ENCODE results near the gene CDH13. TPM values are rescaled to one million over a fixed set of nuclear protein-coding genes. Genes with fewer than 3 reads are reported as not detected.

The CDH13 gene
- total RNA-seq, 2 donors from 2014 or later: 2.9 TPM; not detected in 1

DNA sequence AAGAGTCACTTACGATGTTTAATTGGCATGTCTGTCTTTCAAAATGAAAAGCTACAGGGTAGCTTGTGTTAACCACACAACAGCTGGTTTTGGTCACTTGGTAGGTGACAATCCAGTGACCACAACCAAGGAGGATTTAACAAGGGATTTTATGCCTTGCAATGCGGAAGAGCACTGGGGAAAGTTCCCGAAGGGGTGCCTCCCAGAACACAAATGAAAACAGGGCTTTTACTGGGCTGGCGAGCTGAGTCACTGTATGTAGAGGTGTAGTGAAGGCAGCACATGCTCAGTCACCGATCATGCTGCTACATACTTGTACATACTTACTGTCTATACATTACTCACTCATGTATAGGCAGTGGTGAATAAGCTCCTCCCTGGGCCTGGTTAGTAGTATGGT lies 483.5 kb downstream of the CDH13 start:
- Histone ChIP-seq H3K27me3 (no peaks in the 10 kb centered on the region), H3K4me1 (no peaks in the 10 kb centered on the region), H3K27ac (no peak overlapping the region), H3K9me3 (no peaks in the 10 kb centered on the region), H3K36me3 (replicated peaks in 1 of 2; ENCODE audit: insufficient read depth in 1 of 2, low read depth in 2 of 2) (no peaks in the 10 kb centered on the region), H3K4me3 (no peak overlapping the region)
- 54 to 68% methylated on average over 5 of the region's 5 CpGs for WGBS, 2 donors
- intact Hi-C loops (cut with DNase I): no loop called here
- TF ChIP-seq POLR2A (IDR thresholded peaks at IDR 0.05): no peak
- TF ChIP-seq, protein P1, sequence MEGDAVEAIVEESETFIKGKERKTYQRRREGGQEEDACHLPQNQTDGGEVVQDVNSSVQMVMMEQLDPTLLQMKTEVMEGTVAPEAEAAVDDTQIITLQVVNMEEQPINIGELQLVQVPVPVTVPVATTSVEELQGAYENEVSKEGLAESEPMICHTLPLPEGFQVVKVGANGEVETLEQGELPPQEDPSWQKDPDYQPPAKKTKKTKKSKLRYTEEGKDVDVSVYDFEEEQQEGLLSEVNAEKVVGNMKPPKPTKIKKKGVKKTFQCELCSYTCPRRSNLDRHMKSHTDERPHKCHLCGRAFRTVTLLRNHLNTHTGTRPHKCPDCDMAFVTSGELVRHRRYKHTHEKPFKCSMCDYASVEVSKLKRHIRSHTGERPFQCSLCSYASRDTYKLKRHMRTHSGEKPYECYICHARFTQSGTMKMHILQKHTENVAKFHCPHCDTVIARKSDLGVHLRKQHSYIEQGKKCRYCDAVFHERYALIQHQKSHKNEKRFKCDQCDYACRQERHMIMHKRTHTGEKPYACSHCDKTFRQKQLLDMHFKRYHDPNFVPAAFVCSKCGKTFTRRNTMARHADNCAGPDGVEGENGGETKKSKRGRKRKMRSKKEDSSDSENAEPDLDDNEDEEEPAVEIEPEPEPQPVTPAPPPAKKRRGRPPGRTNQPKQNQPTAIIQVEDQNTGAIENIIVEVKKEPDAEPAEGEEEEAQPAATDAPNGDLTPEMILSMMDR (IDR thresholded peaks at IDR 0.05): no peak
- ATAC-seq (no peak), DNase-seq (no peak)

DNA sequence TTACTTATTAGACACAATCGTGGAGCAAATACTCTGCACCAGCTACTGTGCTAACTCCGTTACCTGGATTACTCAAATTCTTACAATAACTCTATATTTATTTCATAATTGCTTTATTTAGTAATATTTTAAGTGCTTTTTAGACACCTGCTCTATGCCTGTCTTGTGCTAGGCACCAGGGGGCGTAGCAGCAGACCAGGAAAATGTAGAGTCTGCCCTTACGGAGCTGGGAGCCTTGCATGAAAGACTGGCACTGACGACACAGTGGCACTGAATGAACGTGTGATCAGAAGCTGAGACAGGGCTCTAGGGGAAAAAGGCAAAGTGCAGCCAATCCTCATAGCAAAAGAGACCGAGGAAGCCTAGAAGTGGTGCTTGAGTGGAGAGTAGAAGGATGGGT lies 486.5 kb downstream of the CDH13 start:
- Histone ChIP-seq H3K4me1 (no peaks in the 10 kb centered on the region), H3K36me3 (replicated peaks in 1 of 2; ENCODE audit: insufficient read depth in 1 of 2, low read depth in 2 of 2) (no peaks in the 10 kb centered on the region), H3K4me3 (no peak overlapping the region), H3K9me3 (no peaks in the 10 kb centered on the region), H3K27me3 (no peaks in the 10 kb centered on the region), H3K27ac (no peak overlapping the region)
- ATAC-seq (no peak), DNase-seq (peak in 2 of 4 donors; percentile 21 to 35)
- TF ChIP-seq POLR2A (IDR thresholded peaks at IDR 0.05): no peak
- TF ChIP-seq, protein P1 (IDR thresholded peaks at IDR 0.05): peak in 6 of 7 experiments; percentile 23 to 50 (median 36)
- 9 to 14% methylated on average over 7 of the region's 7 CpGs for WGBS, 2 donors
- intact Hi-C loops (cut with DNase I): no loop called here

DNA sequence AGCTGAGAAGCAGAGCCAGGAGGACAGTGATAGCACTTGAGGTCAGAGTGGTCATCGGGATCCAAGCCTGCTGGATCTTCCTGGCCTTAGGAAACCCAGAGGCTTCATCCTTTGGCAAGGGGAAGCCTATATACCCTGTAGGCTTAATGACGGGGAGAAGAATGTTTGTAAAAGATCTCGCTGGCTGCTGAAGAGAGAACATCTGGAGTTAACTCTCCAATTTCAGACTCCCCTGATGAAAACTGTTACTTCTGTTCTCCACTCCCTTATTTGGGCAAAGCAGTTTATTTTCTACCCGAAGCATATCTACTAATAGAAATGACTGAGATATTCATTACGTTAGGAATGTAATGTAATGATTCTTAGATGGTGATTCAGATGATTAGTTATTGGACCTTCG lies 487.0 kb downstream of the CDH13 start:
- Histone ChIP-seq H3K27me3 (no peaks in the 10 kb centered on the region), H3K9me3 (no peaks in the 10 kb centered on the region), H3K4me1 (no peaks in the 10 kb centered on the region), H3K4me3 (no peak overlapping the region), H3K36me3 (replicated peaks in 1 of 2; ENCODE audit: insufficient read depth in 1 of 2, low read depth in 2 of 2) (no peaks in the 10 kb centered on the region), H3K27ac (no peak overlapping the region)
- ATAC-seq (no peak), DNase-seq (no peak)
- TF ChIP-seq, protein P1 (IDR thresholded peaks at IDR 0.05): no peak
- no peak for TF ChIP-seq POLR2A (IDR thresholded peaks at IDR 0.05)
- intact Hi-C loops (cut with DNase I): no loop called here
- 44 to 54% methylated on average over 6 of the region's 6 CpGs for WGBS, 2 donors

DNA sequence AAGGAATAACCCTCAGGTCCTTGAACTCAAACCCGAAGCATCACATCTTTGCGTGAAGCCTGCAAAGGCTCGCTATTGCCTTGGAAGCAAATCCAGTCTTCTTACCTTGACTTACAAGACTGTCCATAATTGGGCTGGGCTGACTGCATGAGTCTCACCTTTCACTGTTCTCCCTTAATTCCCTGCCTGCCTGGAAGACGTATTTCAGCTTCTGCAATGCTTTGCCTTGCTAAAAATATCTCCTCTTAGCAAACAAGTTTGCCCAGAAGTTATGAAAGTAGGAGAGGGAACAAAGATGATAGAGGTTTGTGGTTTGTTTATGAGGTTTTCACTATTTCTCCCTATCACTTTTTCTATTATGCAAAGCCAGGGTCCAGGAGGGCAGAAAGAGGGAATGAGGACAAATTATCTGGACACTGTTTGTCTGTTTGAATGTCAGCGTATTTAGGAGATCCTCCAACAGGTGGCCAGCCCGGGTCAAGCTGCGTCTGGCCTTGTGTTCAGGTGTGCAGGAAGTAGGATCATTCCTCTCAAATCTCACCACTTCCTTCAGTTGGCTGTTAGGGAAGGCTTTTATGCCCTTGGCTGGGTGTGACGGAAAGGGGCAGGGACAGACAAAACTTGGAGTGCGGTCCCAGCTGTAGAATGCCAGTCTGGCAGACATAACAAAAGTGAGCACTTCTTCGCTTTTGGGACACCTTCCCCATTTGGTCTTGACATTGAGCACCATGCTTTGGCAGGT lies 488.9 kb downstream of the CDH13 start:
- DNase-seq (no peak), ATAC-seq (no peak)
- no peaks in the 10 kb centered on the region for H3K27me3 ChIP-seq
- no peak overlapping the region for H3K27ac ChIP-seq
- WGBS, 2 donors: 55 to 63% methylated on average over 10 of the region's 10 CpGs
- TF ChIP-seq POLR2A (IDR thresholded peaks at IDR 0.05): no peak
- TF ChIP-seq, protein P1 (IDR thresholded peaks at IDR 0.05): no peak
- no peak overlapping the region for H3K4me3 ChIP-seq
- H3K4me1 ChIP-seq: no peaks in the 10 kb centered on the region
- no peaks in the 10 kb centered on the region for H3K36me3 ChIP-seq (replicated peaks in 1 of 2; ENCODE audit: insufficient read depth in 1 of 2, low read depth in 2 of 2)
- intact Hi-C loops (cut with DNase I): no loop called here
- no peaks in the 10 kb centered on the region for H3K9me3 ChIP-seq

Measured in body of pancreas (tissue), 4 donors.